Large intestine (tissue), 3 donors: Measurements from ENCODE around the gene PHOSPHO1. TPM values are rescaled to one million over a fixed set of nuclear protein-coding genes. Genes with fewer than 3 reads are reported as not detected.

ENCODE experiments used
- DNase-seq, 2 donors: peaks; one replicate each; pipeline versions ENCODE4 v3.0.0 to v3.0.0-alpha.2; 2013
- H3K27ac ChIP-seq: one replicate; pipeline ENCODE4 v1.5.1; 2013; ENCODE audit warnings: low read length
- H3K27me3 ChIP-seq: 2 replicates; pipeline ENCODE4 v1.6.1; 2013; ENCODE audit warnings: low read length; ENCODE audit not compliant: control insufficient read depth, insufficient read depth
- H3K36me3 ChIP-seq: 2 replicates; pipeline ENCODE4 v1.6.1; 2013; ENCODE audit warnings: low read length; ENCODE audit not compliant: control insufficient read depth, insufficient read depth
- H3K4me1 ChIP-seq: one replicate; pipeline ENCODE4 v1.6.1; 2013; ENCODE audit warnings: low read length; ENCODE audit not compliant: control insufficient read depth, insufficient read depth
- H3K4me3 ChIP-seq: one replicate; pipeline ENCODE4 v1.5.1; 2013; ENCODE audit warnings: low read length
- H3K9me3 ChIP-seq: one replicate; pipeline ENCODE4 v1.6.1; 2013; ENCODE audit warnings: mild to moderate bottlenecking, low read depth, low read length, moderate library complexity; ENCODE audit not compliant: control insufficient read depth
- WGBS: methylation state at CpG from one replicate; pipeline ENCODE4 v1.1.5; 2013; ENCODE audit warnings: low lambda C conversion rate; ENCODE audit not compliant: insufficient coverage; 5-methylcytosine and 5-hydroxymethylcytosine counted together
- polyA plus RNA-seq: library from polyadenylated mRNA; unstranded; fragments of 120-200 nt; gene quantifications from one replicate; pipeline ENCODE4 v1.2.1, GENCODE V29; 2013

PHOSPHO1 gene
- polyA plus RNA-seq, 1 donor: 2.3 TPM

DNA sequence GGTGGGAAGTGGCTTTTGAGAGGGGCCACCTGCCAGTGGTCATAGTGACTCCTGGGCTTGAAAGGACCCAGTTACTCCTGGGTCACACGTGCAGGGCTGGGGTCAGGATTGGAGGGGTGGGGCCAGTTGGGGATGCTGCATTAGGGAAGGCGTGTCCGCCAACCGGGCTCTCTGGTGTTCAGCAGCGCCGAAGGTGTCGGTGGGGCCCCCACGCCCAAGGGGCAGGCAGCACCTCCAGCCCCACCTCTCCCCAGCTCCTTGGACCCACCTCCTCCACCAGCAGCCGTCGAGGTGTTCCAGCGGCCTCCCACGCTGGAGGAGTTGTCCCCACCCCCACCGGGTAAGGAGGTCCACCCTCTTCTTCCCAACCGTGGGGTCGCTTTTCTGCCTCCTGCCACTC, 10.6 kb downstream of the PHOSPHO1 start:
- no CpG with 5 or more reads among the region's 15 CpGs for WGBS
- H3K27me3 ChIP-seq: peaks cover 39% of the 10 kb centered on the region
- H3K4me3 ChIP-seq: no peak overlapping the region
- H3K9me3 ChIP-seq: peaks cover 10% of the 10 kb centered on the region
- DNase-seq: no peak
- no peak overlapping the region for H3K27ac ChIP-seq
- no peaks in the 10 kb centered on the region for H3K36me3 ChIP-seq
- peaks cover 12% of the 10 kb centered on the region for H3K4me1 ChIP-seq

DNA sequence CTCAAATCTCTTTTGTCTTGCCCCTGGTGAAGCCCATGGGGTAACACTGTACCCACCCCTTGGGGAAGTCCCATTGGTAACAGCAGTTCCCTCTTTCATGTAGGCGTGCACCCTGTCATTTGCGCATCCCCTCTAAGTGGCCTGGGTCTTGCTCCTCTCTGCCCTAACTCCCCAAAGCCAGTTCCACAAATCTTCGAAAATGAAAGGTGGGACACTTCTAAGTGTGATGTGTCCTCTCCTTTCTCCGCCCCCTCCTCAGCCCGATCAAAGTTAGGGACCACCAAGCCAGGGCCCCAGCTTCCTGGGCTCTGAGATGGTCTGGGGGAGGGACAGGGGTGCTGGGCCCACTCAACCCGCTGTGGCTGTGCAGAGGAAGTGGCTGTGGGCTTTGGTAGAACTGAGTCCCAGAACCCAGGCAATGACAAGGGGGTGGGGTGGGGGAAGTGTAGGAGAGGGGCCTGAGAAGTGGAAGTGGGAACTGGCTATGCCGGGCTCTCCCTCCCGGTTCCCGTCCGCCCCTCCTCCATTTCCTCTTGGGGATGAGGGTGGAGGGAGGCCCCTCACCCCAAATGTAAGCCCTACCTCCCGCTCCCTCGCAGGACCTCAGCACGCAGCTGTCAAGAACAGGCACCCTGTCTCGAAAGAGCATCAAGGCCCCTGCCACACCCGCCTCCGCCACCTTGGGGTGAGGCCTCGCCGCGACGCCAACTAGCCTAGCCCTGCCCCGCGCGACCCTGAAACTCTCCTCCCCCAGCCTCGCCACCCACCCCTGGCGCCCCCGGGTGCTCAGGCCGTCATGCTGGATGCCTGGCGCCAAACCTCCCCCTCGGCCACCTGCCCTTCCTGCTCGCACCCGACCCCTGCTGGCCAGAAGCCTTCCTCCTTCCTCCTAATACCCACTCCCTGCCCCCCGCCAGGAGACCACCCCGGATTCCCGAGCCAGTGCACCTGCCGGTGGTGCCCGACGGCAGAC, 11.4 kb downstream of the PHOSPHO1 start:
- no peak overlapping the region for H3K4me3 ChIP-seq
- no CpG with 5 or more reads among the region's 37 CpGs for WGBS
- peaks cover 32% of the 10 kb centered on the region for H3K27me3 ChIP-seq
- H3K36me3 ChIP-seq: no peaks in the 10 kb centered on the region
- no peak for DNase-seq
- no peak overlapping the region for H3K27ac ChIP-seq
- H3K9me3 ChIP-seq: peaks cover 3% of the 10 kb centered on the region
- H3K4me1 ChIP-seq: peaks cover 8% of the 10 kb centered on the region

DNA sequence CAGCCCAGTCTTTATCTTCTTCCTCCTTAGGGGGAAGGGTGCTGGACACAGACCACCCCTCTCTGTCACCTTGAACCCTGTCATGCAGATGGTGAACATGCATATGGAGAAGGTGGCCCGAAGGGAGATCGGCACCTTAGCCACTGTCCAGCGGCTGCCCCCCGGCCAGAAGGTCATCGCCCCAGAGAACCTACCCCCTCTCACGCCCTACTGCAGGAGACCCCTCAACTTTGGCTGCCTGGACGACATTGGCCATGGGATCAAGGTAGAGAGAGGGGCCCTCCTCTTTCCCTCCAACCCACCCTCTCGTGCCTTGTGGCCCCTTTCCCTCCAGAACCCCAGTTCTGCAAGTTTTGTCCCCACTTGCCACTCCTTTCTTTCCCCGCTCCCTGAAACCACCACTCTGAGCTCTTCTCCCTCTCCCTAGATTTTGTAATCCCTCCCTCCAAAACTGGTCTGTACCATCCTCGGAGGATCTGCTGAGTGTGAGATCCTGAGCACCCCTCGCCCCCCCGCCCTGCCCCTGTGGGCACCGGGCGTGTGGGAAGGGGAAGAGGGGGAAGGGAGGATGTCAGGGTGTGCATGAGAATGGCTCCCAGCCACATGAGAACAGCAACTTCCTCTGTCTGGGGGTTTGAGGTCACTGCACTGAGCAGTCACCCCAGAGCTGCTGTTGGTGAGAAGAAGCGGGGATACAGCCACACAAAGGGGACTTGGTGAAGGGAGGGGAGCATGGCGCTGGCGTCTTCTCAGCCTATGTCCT, 12.8 kb downstream of the PHOSPHO1 start:
- no peaks in the 10 kb centered on the region for H3K4me1 ChIP-seq
- no peak overlapping the region for H3K4me3 ChIP-seq
- peaks cover 18% of the 10 kb centered on the region for H3K27me3 ChIP-seq
- WGBS: no CpG with 5 or more reads among the region's 17 CpGs
- no peaks in the 10 kb centered on the region for H3K9me3 ChIP-seq
- no peak for DNase-seq
- no peaks in the 10 kb centered on the region for H3K36me3 ChIP-seq
- H3K27ac ChIP-seq: no peak overlapping the region

DNA sequence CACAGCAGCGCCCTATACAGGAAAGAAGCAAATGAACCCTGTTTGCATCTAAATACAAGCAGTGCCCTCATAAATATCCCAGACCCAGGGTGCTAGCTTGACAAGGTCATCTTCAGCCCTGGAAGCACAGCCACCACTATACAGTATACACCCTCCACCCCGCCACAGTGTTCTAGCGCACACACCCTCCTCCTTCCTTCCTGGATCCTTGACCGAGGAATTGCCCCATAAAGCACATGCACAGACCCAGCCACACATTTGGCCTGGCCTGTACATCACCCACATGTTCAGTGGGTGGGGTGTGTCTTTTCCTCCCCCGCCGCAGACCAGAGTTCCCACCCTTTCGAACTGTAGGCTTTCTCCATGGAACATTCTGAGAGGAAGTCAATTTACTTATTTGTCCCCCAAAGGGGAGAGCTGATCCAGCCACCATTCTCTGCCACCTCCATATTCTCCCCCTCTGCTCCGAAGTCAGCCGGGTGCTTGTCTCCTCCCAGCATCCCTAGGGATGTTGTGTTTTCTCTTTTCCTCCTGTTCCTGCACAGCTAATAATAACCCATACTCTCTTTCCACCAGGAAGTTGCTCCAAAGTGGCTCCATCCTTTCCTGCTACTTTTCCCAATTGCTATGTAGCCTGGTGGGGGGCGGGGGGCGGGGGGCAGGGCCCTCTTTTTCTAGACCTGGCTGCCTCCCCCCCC, 13.5 kb downstream of the PHOSPHO1 start:
- Histone ChIP-seq H3K4me1 (no peaks in the 10 kb centered on the region), H3K36me3 (no peaks in the 10 kb centered on the region), H3K27me3 (peaks cover 11% of the 10 kb centered on the region), H3K4me3 (no peak overlapping the region), H3K27ac (no peak overlapping the region), H3K9me3 (no peaks in the 10 kb centered on the region)
- DNase-seq: no peak
- 80% methylated on average over 1 of the region's 11 CpGs for WGBS

DNA sequence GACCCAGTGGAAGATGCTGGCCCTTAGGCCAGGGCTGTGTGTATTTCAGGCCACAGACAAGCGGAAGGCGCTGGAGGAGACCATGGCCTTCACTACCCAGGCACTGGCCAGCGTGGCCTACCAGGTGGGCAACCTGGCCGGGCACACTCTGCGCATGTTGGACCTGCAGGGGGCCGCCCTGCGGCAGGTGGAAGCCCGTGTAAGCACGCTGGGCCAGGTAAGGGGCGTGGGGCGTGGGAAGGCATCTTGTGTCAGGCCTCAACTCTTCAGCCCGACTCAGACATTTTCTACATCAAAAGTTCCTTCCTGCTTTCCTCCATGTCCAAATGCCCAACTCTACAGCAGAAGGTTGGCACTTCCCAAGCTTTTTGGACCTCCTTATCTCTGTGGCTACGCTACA, 14.1 kb downstream of the PHOSPHO1 start:
- H3K27me3 ChIP-seq: peaks cover 8% of the 10 kb centered on the region
- no peaks in the 10 kb centered on the region for H3K9me3 ChIP-seq
- no peaks in the 10 kb centered on the region for H3K4me1 ChIP-seq
- no CpG with 5 or more reads among the region's 13 CpGs for WGBS
- H3K27ac ChIP-seq: no peak overlapping the region
- no peak overlapping the region for H3K4me3 ChIP-seq
- no peak for DNase-seq
- H3K36me3 ChIP-seq: no peaks in the 10 kb centered on the region

DNA sequence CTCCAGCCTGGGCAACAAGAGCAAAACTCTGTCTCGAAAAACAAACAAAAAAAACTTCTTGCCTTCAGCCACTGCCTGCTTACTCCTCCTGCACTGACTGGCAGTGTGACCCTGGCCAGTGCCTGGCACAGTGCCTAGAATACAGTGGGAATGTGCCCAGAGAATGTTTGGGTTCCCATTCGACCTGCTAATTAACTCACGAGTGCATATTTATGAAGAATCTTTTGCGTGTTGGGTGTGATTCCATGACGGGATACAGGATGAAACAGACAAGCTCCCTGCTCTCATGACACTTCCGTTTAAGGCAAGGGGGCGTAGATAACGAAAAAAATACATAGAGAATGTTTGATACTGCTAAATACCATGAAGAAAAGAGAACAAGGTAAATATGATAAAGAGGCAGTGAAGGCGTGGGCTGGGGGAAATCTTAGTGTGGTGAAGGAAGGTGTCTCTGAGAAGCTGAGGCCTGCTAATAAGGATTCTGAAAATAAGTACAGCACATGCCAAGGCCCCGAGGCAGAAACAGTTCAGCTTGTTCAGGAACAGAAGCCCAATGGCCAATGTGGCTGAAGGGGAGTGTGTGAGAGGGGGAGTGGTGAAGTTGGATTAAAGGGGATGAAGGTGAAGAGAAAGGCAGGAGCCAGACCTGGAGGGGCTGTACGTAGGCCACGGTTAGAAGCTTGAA, 15.8 kb downstream of the PHOSPHO1 start:
- 80% methylated on average over 1 of the region's 12 CpGs for WGBS
- Histone ChIP-seq H3K4me3 (no peak overlapping the region), H3K4me1 (no peaks in the 10 kb centered on the region), H3K36me3 (no peaks in the 10 kb centered on the region), H3K27me3 (peaks cover 11% of the 10 kb centered on the region), H3K9me3 (no peaks in the 10 kb centered on the region), H3K27ac (no peak overlapping the region)
- no peak for DNase-seq

DNA sequence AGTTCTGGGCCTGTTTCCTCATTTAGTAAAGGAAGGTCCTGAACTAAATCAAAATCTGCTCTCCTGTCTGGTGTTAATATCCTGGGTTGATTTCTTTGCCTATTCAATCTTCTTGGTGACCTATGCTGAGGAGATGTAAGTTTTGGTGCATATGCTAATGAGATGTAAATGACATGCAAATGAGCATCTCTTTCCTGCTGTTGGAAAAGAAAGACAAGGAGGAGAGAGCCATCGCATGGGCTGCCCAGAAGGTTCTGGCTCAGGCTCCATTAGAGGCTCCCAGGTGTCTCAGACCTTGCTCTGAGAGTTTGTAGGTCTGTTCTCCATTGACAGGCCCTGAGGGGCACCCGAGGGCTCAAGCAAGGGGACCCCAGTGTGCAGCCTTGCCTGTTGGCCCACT, 16.7 kb downstream of the PHOSPHO1 start:
- no CpG with 5 or more reads among the region's 2 CpGs for WGBS
- DNase-seq: no peak
- H3K4me3 ChIP-seq: no peak overlapping the region
- H3K9me3 ChIP-seq: no peaks in the 10 kb centered on the region
- H3K27ac ChIP-seq: no peak overlapping the region
- H3K36me3 ChIP-seq: no peaks in the 10 kb centered on the region
- H3K4me1 ChIP-seq: no peaks in the 10 kb centered on the region
- H3K27me3 ChIP-seq: peaks cover 3% of the 10 kb centered on the region

DNA sequence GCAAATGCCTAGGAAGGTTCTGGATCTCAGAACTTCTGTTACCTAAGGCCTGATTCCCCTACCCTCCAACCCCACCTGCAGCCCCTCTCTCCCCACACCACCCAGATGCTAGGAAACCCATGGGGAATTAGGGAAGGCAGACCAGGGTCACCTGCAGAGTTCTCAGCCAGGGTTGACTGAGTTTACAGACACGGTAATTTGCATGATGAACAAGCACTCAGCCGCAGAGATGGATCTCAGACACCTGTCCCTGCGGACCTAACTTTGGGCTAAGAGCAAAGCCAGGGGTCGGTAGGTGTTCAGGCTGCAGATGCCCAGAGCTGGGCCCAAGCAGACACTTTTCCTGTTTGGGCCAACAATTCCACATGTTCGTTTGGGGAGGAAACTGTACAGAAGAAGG, 17.2 kb downstream of the PHOSPHO1 start:
- Histone ChIP-seq H3K9me3 (no peaks in the 10 kb centered on the region), H3K27ac (no peak overlapping the region), H3K36me3 (no peaks in the 10 kb centered on the region), H3K27me3 (peaks cover 3% of the 10 kb centered on the region), H3K4me3 (no peak overlapping the region), H3K4me1 (no peaks in the 10 kb centered on the region)
- DNase-seq: no peak
- no CpG with 5 or more reads among the region's 5 CpGs for WGBS

DNA sequence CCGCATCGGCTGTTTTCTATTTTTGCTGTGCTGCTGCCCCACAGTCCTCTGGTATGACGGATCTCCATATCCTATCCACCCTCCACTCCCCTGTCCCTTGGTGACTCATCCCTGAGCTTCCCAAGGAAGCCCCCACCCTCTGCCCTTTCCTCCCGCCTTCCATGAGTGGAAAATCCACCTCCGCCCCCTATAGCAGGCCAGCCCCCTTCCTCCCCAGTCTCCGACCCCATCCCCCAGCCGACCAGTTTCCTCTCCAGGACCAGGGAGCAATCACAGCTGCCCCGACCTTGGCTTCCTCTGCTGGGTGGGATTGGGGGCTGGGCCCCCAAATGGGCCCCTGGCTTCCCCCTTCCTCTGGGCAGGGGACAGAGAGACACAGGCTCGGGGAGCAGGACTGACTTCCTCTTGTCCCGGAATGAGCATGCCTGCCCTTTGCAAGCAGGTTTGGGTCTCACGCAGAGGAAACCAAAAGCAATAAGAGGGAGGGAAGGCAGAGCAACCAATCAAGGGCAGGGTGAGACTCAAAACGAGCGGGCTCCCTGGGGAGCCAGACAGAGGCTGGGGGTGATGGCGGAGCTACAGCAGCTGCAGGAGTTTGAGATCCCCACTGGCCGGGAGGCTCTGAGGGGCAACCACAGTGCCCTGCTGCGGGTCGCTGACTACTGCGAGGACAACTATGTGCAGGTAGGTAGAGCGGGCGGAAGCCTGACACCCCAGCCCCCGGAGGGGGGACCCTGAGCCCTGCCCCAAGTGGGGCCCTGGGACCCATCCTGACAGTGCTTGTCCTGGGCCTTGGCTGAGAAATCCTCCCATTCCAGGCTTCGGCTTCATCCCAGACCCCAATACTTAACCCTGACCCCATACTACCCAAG, 20.2 kb downstream of the PHOSPHO1 start, which contains the start of the genes ABI3 and GNGT2:
ABI3 (plus strand) TSS at position 550 of the 872 bp plus-strand sequence; CDS start at position 568, 18 bp downstream.
GNGT2 (minus strand) TSS at position 417 of the 872 bp plus-strand sequence. CDS start 3,152 bp downstream, outside the sequence.
- H3K4me3 ChIP-seq: peak within 1 kb of the TSS; percentile 39
- no peaks in the 10 kb centered on the region for H3K36me3 ChIP-seq
- no peaks in the 10 kb centered on the region for H3K9me3 ChIP-seq
- H3K27ac ChIP-seq: no peak within 1 kb of the TSS
- H3K27me3 ChIP-seq: peaks cover 5% of the 10 kb centered on the region
- no peaks in the 10 kb centered on the region for H3K4me1 ChIP-seq
- WGBS: no CpG with 5 or more reads among the region's 22 CpGs
- peak in 1 of 2 donors; percentile 44 for DNase-seq
